Measurements from ENCODE around the gene NDST4.
"Not testable (repeated sequence)": the region's sequence is repeated elsewhere in the genome, so short reads cannot be mapped to it uniquely, and the experiment has no call there.

The NDST4 gene

DNA sequence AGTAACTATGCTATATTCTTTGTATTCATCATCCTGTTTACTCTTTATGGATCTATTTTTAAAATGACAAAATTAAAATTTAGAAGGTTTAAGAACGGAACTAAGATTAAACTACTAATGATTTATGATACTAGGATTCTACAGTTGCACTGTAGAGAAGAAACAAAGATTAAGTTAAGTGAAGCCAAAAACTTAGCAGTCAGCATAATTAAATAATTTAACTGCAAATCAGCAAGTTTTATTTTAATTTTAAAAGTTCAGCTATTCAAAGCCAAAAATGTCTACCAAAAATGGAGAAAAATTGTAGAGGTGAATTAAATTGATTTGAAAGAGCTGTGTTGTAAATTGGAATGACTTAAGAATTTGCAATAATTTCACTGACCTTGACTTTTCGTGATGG lies 30.8 kb downstream of the NDST4 start:
- in situ Hi-C loops (cut with HindIII; ENCODE audit: low pct_ligation_motif_present, low pct_unique_long_range_greater_than_20kb, low sequenced_read_pairs): no loop called here
- no peak for DNase-seq

DNA sequence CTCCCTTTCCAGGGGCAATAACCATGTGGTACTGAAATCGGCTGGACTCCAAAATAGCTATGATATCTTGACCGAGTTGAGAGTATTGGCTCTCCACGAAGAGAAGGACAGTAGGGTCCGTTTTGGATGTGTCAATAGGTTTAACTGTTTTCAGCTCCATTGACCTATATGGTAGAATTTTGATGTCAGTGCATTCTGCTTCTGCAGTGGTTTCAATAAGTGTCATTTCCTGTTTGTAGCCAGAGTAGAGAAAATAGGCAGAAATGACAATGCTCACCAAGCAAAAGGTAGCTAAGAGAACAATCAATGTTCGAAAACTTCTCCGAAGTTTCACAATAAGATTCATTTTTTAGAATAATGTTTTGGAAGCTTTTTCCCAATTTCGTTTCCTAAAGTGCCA lies 36.7 kb downstream of the NDST4 start:
- DNase-seq: no peak
- in situ Hi-C loops (cut with HindIII; ENCODE audit: low pct_ligation_motif_present, low pct_unique_long_range_greater_than_20kb, low sequenced_read_pairs): no loop called here

- DNase-seq: no peak
- in situ Hi-C loops (cut with HindIII; ENCODE audit: low pct_ligation_motif_present, low pct_unique_long_range_greater_than_20kb, low sequenced_read_pairs): no loop called here
Measured at GRCh38 chr4:115058533-115058932, 54.9 kb downstream of the NDST4 start.

- in situ Hi-C loops (cut with HindIII; ENCODE audit: low pct_ligation_motif_present, low pct_unique_long_range_greater_than_20kb, low sequenced_read_pairs): no loop called here
Measured at GRCh38 chr4:115054836-115055235, 58.6 kb downstream of the NDST4 start.

DNA sequence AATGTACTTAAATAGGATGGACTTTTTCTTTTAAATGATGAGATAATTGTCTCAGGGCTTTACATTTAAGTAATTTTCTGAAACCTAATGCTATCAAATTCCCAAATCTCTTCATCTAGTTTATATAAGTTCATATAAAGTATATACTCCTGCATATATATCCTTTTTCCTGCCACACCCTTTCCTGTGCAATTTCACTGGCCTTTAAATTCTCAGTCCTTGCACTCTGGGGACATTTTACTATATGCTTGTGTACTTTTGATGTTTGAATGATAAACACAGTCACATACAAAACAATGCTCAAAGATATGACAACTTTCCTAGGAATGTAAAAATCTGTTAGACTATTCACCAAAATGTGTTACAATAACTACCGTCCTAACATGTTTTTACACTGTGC lies 60.1 kb downstream of the NDST4 start:
- in situ Hi-C loops (cut with HindIII; ENCODE audit: low pct_ligation_motif_present, low pct_unique_long_range_greater_than_20kb, low sequenced_read_pairs): no loop called here

More at GRCh38 chr4:115054836-115055235, 58.6 kb downstream of the NDST4 start:
- no peak for DNase-seq

DNA sequence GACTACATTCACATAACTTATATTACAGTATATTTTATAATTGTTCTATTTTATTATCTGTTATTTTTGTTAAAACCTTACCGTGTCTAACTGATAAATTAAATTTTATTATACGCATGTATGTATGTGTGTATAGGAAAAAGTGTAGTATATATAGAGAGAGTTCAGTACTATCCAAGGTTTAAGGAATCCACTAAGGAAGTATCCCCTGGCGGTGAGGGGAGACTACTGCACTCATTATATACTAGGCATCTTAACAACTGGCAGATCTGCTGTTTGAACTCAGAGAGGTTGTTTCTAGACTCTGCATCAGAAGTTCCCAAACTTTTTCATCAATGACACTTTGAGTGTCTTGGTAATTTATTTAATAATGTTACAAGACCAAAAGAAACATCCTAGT lies 70.9 kb downstream of the NDST4 start:
- in situ Hi-C loops (cut with HindIII; ENCODE audit: low pct_ligation_motif_present, low pct_unique_long_range_greater_than_20kb, low sequenced_read_pairs): no loop called here
- DNase-seq: no peak

More for the DNA sequence above, 60.1 kb downstream of the NDST4 start:
- no peak for DNase-seq

- in situ Hi-C loops (cut with HindIII; ENCODE audit: low pct_ligation_motif_present, low pct_unique_long_range_greater_than_20kb, low sequenced_read_pairs): no loop called here
- no peak for DNase-seq
Measured at GRCh38 chr4:115030281-115030680, 83.1 kb downstream of the NDST4 start.

GRCh38 chr4:115028682-115029410 lies 84.6 kb downstream of the NDST4 start:
- in situ Hi-C loops (cut with HindIII; ENCODE audit: low pct_ligation_motif_present, low pct_unique_long_range_greater_than_20kb, low sequenced_read_pairs): no loop called here
- DNase-seq: no peak

GRCh38 chr4:114999880-115000279 lies 113.5 kb downstream of the NDST4 start:
- no peak for DNase-seq
- in situ Hi-C loops (cut with HindIII; ENCODE audit: low pct_ligation_motif_present, low pct_unique_long_range_greater_than_20kb, low sequenced_read_pairs): no loop called here

- in situ Hi-C loops (cut with HindIII; ENCODE audit: low pct_ligation_motif_present, low pct_unique_long_range_greater_than_20kb, low sequenced_read_pairs): no loop called here
- no peak for DNase-seq
Measured at GRCh38 chr4:114998316-114998715, 115.1 kb downstream of the NDST4 start.

DNA sequence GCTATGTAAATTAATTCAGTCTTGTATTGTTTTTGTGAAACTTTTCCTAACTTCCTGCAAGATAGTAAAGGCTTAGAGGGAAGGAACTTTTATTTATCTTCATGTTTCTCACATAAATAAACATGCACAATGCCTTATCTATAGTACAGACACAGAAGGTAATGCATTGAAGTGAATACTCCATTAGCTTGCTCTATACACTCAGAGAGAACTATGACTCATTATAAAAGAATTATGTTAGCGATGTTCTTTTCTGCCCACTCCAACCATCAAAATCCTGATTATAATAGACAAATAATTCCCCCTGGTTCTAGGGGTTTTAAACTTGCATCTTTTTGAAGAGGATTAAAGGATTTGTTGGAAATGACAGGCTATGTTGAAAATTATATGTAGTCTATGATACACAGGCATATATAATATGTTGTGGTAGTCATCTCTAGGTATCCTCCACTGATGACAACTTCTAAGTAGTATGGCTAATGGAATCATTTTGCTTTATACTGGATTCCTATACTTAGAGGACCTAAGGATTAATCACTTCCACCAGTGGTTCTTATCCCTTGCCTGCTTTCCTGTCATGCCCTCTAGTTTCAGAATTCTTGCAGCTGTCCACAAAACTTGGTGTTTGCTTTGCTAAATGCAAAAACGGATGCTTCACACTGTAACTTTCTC lies 115.7 kb downstream of the NDST4 start:
- in situ Hi-C loops (cut with HindIII; ENCODE audit: low pct_ligation_motif_present, low pct_unique_long_range_greater_than_20kb, low sequenced_read_pairs): no loop called here
- DNase-seq: no peak

DNA sequence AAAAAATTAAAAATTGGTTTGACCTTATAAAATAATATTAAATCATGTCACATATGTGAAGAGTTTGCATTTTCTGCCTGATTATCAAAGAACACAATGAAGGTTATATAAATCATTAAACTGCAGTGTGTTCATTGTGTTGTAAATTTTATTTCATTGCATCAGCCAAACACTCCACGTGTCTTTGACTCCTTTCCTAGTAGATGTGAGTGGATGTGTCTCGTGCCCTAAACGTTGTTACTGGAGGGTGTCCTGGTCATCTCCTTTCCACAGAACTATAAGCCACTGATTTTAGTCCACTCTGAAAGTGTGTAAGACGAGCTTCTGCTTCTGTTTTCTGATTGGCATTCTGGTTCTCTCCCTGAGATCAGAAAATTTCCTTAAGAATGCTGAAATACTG lies 127.3 kb downstream of the NDST4 start:
- in situ Hi-C loops (cut with HindIII; ENCODE audit: low pct_ligation_motif_present, low pct_unique_long_range_greater_than_20kb, low sequenced_read_pairs): no loop called here
- DNase-seq: no peak

DNA sequence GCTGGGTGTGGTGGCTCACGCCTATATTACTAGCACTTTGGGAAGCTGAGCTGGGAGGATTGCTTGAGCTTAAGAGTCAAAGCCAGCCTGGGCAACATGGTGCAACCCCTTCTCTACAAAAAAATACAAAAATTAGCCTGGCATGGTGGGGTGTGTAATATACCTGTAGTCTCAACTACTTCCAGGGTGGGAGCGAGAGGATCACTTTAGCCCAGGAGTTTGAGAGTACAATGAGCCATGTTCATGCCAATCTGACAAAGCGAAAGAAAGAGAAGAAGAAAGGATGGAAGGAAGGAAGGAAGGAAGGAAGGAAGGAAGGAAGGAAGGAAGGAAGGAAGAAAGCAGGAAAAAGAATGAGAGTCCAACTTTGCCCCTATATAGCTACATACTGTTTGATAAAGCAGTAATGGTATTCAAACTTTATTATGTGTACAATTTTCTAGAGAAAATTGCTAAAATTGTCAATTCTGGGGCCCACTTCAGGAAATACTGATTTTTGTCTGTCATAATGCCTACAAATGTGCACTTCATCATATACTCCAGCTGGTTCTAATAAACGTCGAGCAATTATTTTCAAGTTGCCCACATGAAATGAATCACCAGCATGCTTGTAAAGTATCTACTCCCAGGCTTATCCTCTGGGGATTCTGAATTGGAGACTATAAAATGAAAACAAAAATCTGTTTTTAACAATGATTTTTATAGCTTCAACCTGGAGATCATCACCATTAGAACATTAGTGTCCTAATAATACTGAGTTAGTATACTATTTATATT lies 132.3 kb downstream of the NDST4 start:
- in situ Hi-C loops (cut with HindIII; ENCODE audit: low pct_ligation_motif_present, low pct_unique_long_range_greater_than_20kb, low sequenced_read_pairs): no loop called here
- no peak for DNase-seq

DNA sequence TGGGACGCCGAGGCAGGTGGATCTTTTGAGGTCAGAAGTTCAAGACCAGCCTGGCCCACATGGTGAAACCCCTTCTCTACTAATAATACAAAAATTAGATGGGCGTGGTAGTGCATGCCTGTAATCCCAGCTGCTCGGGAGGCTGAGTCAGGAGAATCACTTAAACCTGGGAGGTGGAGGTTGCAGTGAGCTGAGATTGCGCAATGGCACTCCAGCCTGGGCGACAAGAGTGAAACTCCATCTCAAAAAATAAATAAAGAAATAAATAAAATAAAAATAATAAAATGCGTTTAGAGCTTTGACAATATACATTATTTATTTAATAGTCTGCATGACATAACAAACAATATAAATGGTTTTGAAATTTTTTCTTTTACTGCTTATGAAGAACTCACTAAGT lies 133.0 kb downstream of the NDST4 start:
- in situ Hi-C loops (cut with HindIII; ENCODE audit: low pct_ligation_motif_present, low pct_unique_long_range_greater_than_20kb, low sequenced_read_pairs): not testable (repeated sequence)

GRCh38 chr4:114976901-114977300 lies 136.5 kb downstream of the NDST4 start:
- DNase-seq: no peak
- in situ Hi-C loops (cut with HindIII; ENCODE audit: low pct_ligation_motif_present, low pct_unique_long_range_greater_than_20kb, low sequenced_read_pairs): no loop called here

More for the DNA sequence above, 133.0 kb downstream of the NDST4 start:
- DNase-seq: not testable (repeated sequence)

- in situ Hi-C loops (cut with HindIII; ENCODE audit: low pct_ligation_motif_present, low pct_unique_long_range_greater_than_20kb, low sequenced_read_pairs): no loop called here
- DNase-seq: no peak
Measured at GRCh38 chr4:114964026-114964425, 149.4 kb downstream of the NDST4 start.

DNA sequence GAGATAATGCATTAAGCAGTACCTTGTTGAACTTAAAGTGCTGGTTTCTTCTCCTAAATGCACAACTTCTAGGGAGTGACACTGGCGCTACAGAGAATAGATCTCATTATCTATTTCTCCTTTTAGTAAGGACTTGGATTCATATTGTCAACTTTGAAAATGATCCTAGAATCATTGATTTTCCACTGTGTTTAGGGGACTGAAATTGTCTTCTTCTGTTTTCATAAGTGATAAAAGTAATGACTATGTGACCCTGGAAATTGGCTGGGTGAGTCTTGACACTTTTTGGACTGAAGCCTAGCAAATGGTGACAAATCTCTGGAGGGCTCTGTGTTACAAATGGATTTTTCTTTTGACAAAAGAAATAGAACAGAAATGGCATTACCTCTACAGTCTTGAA lies 167.8 kb downstream of the NDST4 start:
- in situ Hi-C loops (cut with HindIII; ENCODE audit: low pct_ligation_motif_present, low pct_unique_long_range_greater_than_20kb, low sequenced_read_pairs): no loop called here
- no peak for DNase-seq

- in situ Hi-C loops (cut with HindIII; ENCODE audit: low pct_ligation_motif_present, low pct_unique_long_range_greater_than_20kb, low sequenced_read_pairs): no loop called here
Measured at GRCh38 chr4:114941503-114941902, 171.9 kb downstream of the NDST4 start.

GRCh38 chr4:114927881-114928280 lies 185.5 kb downstream of the NDST4 start:
- DNase-seq: no peak
- in situ Hi-C loops (cut with HindIII; ENCODE audit: low pct_ligation_motif_present, low pct_unique_long_range_greater_than_20kb, low sequenced_read_pairs): no loop called here

More at GRCh38 chr4:114941503-114941902, 171.9 kb downstream of the NDST4 start:
- no peak for DNase-seq
